Brain pericyte (primary cell): ENCODE data around the gene BMS1.
"Not testable (repeated sequence)": the region's sequence is repeated elsewhere in the genome, so short reads cannot be mapped to it uniquely, and the experiment has no call there.

Experiments used
- DNase-seq: peaks from one replicate; pipeline ENCODE4 v3.0.0-alpha.2; 2012; ENCODE audit warnings: low read depth, low spot score

BMS1 gene

DNA sequence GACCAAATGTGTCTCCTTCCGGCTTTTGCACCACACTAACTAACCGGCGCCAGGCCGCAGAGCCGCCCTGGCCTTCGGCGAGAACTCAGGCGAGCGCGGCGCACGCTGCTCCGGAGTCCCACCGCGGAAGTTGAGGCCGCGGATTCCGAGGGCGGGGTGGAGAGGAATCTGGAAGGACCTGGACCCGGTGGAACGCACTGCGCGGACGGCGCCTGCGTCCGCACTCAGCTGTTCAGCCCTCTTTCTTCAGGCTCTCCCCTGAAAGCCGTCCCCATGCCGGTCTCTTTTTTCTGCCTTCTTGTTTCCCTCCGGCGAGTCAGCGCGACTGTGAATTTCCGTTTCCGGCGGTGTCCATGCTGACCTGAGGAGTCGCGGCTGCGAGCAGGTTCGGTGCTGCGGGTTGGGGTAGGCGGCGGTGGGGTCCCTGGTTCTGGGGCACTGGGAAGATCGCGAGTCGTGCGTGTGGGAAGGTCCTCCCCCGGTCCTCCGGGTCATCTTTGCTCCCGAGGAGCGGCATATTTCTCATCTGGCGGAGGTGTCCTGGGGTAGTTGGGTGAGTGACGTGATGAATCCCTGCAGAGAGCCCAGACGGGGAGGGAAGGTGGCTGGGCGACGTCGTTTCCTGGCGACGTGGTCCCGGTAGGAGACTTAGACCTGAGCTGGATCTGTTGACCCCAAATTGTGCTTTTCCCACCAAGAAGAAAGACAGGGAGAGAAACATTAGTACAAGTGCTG, at the start of gene BMS1:
Gene BMS1 (plus strand): TSS at position 350 of the 735 bp plus-strand sequence. CDS start 1,600 bp downstream, outside the sequence.
- peak; percentile 83 for DNase-seq

- DNase-seq: no peak
These were observed 48.1 kb upstream of the BMS1 start for GRCh38 chr10:42734536-42734935.

DNA sequence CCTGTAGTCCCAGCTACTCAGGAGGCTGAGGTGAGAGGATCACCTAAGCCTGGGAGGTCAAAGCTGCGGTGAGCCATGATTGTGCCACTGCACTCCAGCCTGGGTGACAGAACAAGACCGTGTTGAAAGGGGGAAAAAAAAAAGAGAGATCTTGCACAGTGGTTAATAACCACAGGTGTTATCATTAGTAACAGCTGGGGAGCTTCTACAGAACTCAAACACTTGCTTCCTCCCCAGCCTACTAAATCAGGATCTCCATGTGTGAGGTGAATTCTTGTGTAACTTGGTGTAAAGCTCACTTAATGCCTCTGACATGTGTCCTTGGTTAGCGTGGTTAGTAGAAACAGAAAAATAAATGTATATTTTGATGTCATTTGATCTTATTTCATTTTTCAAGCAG, 43.9 kb upstream of the BMS1 start:
- no peak for DNase-seq

GRCh38 chr10:42741536-42741935, 41.1 kb upstream of the BMS1 start:
- DNase-seq: not testable (repeated sequence)

DNA sequence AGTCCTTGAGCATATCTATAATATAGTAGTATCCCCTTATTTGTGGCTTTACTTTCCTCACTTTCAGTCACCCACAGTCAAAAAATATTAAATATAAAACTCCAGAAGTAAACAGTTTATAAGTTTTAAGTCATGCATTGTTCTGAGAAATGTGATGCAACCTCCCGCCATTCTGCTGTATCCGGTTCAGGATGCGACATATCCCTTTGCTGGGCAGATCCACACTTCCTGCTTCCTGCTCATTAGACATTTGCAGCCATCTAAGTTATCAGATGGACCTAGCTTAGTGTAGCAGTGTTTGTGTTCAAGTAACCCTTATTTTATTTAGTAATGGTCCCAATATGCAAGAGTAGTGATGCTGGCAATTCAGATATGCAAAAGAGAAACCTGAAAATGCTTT, 38.9 kb upstream of the BMS1 start:
- no peak for DNase-seq

DNA sequence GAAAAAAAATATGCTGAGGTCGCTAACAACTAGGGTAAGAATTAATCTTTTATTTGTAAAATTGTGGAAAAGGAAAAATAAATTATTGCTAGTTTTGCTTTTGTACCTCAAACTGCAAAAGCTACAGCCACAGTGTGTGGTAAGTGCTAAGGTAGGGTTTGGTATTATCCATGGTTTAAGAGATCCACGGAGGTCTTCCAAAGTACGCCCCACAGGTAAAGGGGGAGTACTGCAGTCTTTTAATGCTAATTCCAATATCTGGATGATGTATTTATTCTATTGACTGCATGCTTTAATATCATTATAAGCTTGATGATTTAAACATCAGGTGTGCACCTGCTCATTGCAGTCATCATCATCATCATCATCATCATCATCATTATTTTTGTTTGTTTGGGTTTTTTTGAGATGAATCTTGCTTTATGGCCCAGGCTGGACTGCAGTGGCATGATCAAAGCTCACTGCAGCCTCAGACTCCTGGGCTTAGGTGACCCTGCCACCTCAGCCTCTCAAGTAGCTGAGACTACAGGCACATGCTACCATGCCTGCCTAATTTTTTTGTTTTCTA, 38.4 kb upstream of the BMS1 start:
- no peak for DNase-seq

DNA sequence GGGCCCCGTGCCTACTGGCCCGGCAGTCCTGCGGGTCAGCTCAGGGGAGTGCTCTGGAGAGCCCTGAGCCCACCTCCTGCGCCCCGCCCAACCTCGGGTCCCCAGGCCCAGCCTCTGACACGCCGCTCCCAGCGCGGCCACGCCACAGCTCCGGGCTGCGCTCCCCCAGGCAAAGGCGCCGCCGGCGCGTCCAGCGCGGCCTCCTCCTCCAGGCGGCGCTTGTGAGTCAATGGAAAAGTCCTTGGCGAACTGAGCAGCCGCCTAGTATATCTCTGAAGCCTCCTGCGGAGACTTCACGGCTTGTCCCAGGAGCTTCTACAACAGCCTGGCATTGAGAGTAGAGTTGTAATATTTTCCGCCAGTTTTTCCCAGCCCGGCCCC, 29.5 kb upstream of the BMS1 start:
- DNase-seq: no peak

- DNase-seq: no peak
These were observed 29.0 kb upstream of the BMS1 start for GRCh38 chr10:42753507-42754154.

DNA sequence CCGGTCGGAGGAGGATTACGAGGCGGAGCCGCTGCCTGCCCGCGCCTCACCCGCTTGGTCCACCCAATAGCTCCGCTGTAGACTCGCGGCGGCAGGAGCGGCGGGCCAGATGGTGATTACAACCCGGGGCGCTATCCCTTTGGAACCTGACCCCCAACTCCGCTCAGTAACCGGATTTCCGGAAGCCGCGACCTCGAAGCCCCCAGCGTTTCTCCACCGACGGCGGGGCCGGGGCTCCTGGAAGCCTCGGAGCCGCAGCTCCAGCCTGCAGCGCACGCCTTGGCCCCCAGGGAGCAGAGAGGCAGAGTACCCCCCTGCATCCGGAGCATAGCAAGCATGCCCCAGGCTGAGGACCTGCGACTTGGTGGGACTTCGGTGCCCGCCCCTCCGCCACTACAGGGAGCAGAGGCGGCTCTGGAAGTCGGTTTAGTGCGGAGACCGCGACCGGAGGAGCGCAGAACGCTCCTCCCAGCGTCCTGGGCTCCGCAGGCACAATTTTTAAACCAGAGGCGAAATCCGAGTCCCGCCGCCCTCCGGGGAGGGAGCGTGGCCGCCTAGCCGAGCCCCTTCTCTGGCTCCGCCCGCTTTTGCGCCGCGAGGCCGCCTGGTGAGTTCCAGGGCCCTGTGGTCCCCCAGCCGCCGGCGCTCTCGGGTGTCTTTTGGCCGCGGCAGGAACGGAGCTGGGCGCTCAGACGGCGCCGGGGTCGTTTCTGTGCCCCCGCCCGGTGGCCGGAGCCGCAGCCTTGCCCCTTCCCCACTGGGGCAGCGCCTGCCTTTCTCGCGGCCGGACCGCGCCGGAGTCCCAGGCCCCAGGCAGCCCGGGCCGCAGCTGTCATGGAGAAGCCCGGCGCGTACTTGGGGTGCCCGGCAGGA, 28.2 kb upstream of the BMS1 start:
- no peak for DNase-seq

DNA sequence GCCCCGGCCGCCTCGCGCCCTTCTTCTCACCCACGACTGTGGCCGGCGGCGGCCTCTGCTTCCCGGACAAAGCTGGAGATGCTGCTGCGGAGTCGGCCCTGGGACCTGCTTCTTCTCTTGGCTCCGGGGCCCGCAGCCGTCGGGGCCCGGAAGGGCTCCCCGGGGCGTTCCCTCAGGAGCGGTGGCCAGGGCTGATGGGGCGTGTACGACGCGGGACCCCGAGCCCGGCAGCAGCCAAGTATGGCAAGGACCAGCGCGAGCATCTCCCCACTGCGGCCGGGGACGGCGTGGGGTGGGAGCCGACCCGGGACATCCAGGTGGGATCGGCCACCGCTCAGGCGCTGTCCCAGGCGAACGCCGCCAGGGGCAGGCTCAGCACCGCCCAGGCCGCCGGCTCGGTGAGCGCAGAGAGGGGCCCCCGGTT, 27.6 kb upstream of the BMS1 start:
- DNase-seq: no peak

DNA sequence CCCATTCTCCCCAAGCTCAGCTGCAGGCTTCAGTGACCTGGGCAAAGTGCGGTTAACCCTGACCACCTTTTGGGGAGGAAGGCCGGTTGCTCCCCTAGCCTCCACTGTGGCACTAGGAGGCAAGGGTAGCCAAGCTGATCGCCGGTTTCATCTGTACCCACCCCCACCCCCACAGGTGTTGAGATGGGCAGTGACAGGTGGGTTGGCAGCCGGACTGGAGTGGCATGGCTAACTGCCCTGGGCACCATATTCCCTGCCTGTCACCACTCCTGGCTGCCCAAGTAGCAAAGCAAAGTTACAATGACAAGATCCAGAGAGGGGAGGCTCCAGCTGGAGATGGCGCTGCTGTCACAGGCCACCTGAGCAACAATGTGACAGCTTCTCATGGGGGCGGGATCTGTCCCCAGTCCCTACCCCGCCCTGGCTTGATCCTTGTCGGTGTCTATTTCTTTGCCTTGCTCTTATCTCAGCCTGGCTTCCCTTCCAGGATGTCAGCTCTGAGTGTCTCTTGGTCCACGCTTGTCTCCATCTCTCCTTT, 27.0 kb upstream of the BMS1 start:
- no peak for DNase-seq

DNA sequence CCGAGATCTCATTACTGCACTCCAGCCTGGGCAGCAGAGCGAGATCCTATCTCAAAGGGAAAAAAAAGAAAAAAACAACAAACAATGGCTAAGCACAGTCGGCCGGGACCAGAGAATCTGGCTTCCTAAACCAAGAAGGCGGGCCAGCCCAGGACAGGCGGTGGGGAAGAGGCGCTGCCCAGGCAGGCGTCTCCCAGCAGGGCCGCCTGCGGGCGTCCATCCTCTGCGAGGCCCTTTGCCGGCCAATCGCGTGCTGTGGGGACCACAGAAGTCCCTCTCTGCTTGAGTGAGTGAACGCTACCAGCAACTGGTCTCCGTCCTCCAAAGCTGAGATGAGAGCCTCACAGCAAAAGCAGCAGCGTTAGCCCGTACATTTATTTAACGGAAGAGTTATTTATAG, 14.7 kb upstream of the BMS1 start:
- no peak for DNase-seq

- DNase-seq: no peak
These were observed 13.9 kb upstream of the BMS1 start for GRCh38 chr10:42768581-42769152.

DNA sequence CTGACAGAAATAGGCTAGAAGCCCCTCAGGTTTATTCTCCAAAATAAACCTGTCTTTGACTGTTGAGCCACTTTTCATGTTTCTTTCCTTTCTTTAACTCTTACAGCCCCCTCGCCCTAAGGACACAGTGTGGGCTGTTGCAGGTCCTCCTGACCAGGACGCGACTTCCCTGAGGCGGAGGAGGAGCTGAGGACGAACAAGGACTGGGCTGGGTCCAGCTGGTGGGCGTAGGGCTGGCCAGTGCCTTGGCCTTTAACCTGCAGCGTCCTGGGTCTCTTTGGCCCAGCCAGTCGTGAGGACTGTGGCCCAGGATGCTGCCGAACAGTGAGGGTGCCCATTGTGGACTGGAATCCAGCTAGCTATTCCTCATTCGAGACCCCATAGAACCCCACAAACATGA, 13.4 kb upstream of the BMS1 start:
- DNase-seq: no peak

GRCh38 chr10:42769673-42770072, 12.9 kb upstream of the BMS1 start:
- DNase-seq: no peak

GRCh38 chr10:42776681-42777080, 5.9 kb upstream of the BMS1 start:
- no peak for DNase-seq

GRCh38 chr10:42780456-42780855, 2.1 kb upstream of the BMS1 start:
- no peak for DNase-seq

- DNase-seq: no peak
These were observed 626 bp upstream of the BMS1 start for GRCh38 chr10:42781893-42782445.

GRCh38 chr10:42783181-42783549, 570 bp downstream of the BMS1 start:
- DNase-seq: peak; percentile 12

DNA sequence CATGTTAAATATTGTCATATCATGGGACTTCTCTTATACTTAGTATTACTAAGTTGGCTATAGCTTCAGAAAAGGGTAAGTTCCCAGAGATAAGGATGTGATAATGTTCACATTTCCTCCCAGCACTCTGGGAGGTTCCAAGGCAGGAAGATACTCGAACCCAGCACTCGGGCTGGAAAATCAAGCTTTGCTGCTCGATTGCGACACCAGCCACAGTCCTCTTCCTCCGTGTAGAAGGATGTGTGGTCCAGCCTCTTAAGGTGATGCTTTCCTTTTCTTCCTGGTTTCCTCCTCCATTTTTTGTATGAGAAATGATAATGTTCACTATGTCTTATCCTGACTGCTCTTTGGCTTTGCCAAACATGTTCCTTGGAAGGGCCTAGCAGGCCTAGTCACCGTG, 3.2 kb downstream of the BMS1 start:
- DNase-seq: no peak

- DNase-seq: no peak
These were observed 8.2 kb downstream of the BMS1 start for GRCh38 chr10:42790835-42791234.
